GM23338 (cell line): ENCODE data around the gene JMJD1C. TPM values are rescaled to one million over a fixed set of nuclear protein-coding genes. Genes with fewer than 3 reads are reported as not detected.

Experiments
- ATAC-seq: fragments of 200-7000 bp; cut with Tn5 transposase; 3 replicates; pipeline ENCODE4 v1.9.1; 2020
- DNase-seq: peaks from one replicate; pipeline ENCODE4 v3.0.0-alpha.2; 2015; ENCODE audit warnings: low spot score
- H2AFZ ChIP-seq: fragments of 200-600 bp; sonication (generic); 2 replicates; pipeline ENCODE4 v1.8.0; 2016; ENCODE audit warnings: antibody characterized with exemption, mild to moderate bottlenecking, moderate library complexity
- H3F3A ChIP-seq: fragments of 200-600 bp; sonication (generic); replicated peaks from 2 replicates; pipeline ENCODE4 v1.8.0; 2017; ENCODE audit warnings: antibody characterized with exemption, mixed run types, low read depth
- H3K27ac ChIP-seq: fragments of 200-600 bp; sonication (generic); 2 replicates; pipeline ENCODE4 v1.6.1; 2016; ENCODE audit warnings: low read depth
- H3K27me3 ChIP-seq: fragments of 200-600 bp; sonication (generic); 2 replicates; pipeline ENCODE4 v1.8.0; 2016; ENCODE audit warnings: mild to moderate bottlenecking, mixed run types, moderate library complexity; ENCODE audit not compliant: insufficient read depth
- H3K36me3 ChIP-seq: fragments of 200-600 bp; sonication (generic); 2 replicates; pipeline ENCODE4 v1.8.0; 2016; ENCODE audit warnings: mild to moderate bottlenecking; ENCODE audit not compliant: insufficient read depth
- H3K4me1 ChIP-seq: fragments of 200-600 bp; sonication (generic); 2 replicates; pipeline ENCODE4 v1.8.0; 2016; ENCODE audit warnings: mild to moderate bottlenecking, moderate library complexity; ENCODE audit not compliant: insufficient read depth
- H3K4me2 ChIP-seq: fragments of 200-600 bp; sonication (generic); 2 replicates; pipeline ENCODE4 v1.7.1; 2017; ENCODE audit warnings: mixed run types
- H3K4me3 ChIP-seq: fragments of 200-600 bp; sonication (generic); 2 replicates; pipeline ENCODE4 v1.6.1; 2016; ENCODE audit warnings: mixed run types
- H3K79me2 ChIP-seq: fragments of 200-600 bp; sonication (generic); replicated peaks from 2 replicates; pipeline ENCODE4 v1.8.0; 2017; ENCODE audit warnings: mild to moderate bottlenecking; ENCODE audit not compliant: insufficient read depth
- H3K9me2 ChIP-seq: fragments of 200-600 bp; sonication (generic); 2 replicates; pipeline ENCODE4 v1.8.0; 2017; ENCODE audit not compliant: insufficient read depth
- H4K20me1 ChIP-seq: fragments of 200-600 bp; sonication (generic); replicated peaks from 2 replicates; pipeline ENCODE4 v1.8.0; 2017; ENCODE audit warnings: mild to moderate bottlenecking; ENCODE audit not compliant: insufficient read depth
- H3K27ac Mint-ChIP-seq: 2 replicates; pipeline ENCODE4 v1.8.0; 2020; ENCODE audit warnings: inconsistent platforms, mild to moderate bottlenecking, moderate library complexity, mixed read lengths
- H3K27me3 Mint-ChIP-seq: 3 replicates; pipeline ENCODE4 v1.8.0; 2022; ENCODE audit warnings: low read depth, mild to moderate bottlenecking, moderate library complexity, mixed read lengths, inconsistent platforms; ENCODE audit not compliant: insufficient read depth, poor library complexity
- H3K36me3 Mint-ChIP-seq: 3 replicates; pipeline ENCODE4 v1.8.0; 2021; ENCODE audit warnings: low read depth, mild to moderate bottlenecking, inconsistent platforms, moderate library complexity, mixed read lengths
- H3K4me1 Mint-ChIP-seq: 3 replicates; pipeline ENCODE4 v1.8.0; 2020; ENCODE audit warnings: mild to moderate bottlenecking, inconsistent platforms, mixed read lengths
- H3K4me3 Mint-ChIP-seq: 3 replicates; pipeline ENCODE4 v1.8.0; 2021; ENCODE audit warnings: moderate library complexity, mild to moderate bottlenecking, inconsistent platforms, mixed read lengths
- H3K9me3 Mint-ChIP-seq: 3 replicates; pipeline ENCODE4 v1.8.0; 2020; ENCODE audit warnings: moderate library complexity, mild to moderate bottlenecking, inconsistent platforms, mixed read lengths
- CREB1 ChIP-seq: fragments of 250-450 bp; sonication (Bioruptor Pico); IDR thresholded peaks from 2 replicates; pipeline ENCODE4 v1.5.0; 2020; ENCODE audit warnings: low read depth, mild to moderate bottlenecking, moderate library complexity
- CTCF ChIP-seq, 2 experiments: fragments of 200-600 bp in 1 of 2; sonication (generic) in 1 of 2; conservative IDR thresholded peaks; 2 replicates each; pipeline versions ENCODE4 v1.5.1 to v1.6.1; 2016 to 2017; ENCODE audit warnings: antibody characterized with exemption in 2 of 2, low read depth in 2 of 2, mild to moderate bottlenecking in 2 of 2, moderate library complexity in 1 of 2
- ETS1 ChIP-seq: IDR thresholded peaks from 2 replicates; pipeline ENCODE4 v1.6.1; 2016; ENCODE audit warnings: antibody characterized with exemption
- EZH2 ChIP-seq: fragments of 200-600 bp; sonication (generic); IDR thresholded peaks from one replicate; pipeline ENCODE4 v1.8.0; 2017; ENCODE audit warnings: antibody characterized with exemption, mild to moderate bottlenecking, low read depth; ENCODE audit not compliant: unreplicated experiment
- EZH2phosphoT487 ChIP-seq: fragments of 200-600 bp; sonication (generic); IDR thresholded peaks from one replicate; pipeline ENCODE4 v1.8.1; 2018; ENCODE audit warnings: antibody characterized with exemption; ENCODE audit not compliant: unreplicated experiment
- JUNB ChIP-seq: IDR thresholded peaks from one replicate; pipeline ENCODE4 v1.6.1; 2016; ENCODE audit warnings: antibody characterized with exemption; ENCODE audit not compliant: unreplicated experiment
- NANOG ChIP-seq: IDR thresholded peaks from 2 replicates; pipeline ENCODE4 v1.6.1; 2016; ENCODE audit warnings: antibody characterized with exemption, borderline replicate concordance
- POLR2AphosphoS5 ChIP-seq: IDR thresholded peaks from 2 replicates; pipeline ENCODE4 v1.6.1; 2016; ENCODE audit warnings: antibody characterized with exemption, low read depth
- REST ChIP-seq: IDR thresholded peaks from one replicate; pipeline ENCODE4 v1.6.1; 2018; ENCODE audit warnings: antibody characterized with exemption; ENCODE audit not compliant: unreplicated experiment
- STAT1 ChIP-seq: IDR thresholded peaks from one replicate; pipeline ENCODE4 v1.6.1; 2016; ENCODE audit warnings: antibody characterized with exemption; ENCODE audit not compliant: unreplicated experiment
- ZNF114 ChIP-seq: fragments of 250-450 bp; sonication (Bioruptor Pico); IDR thresholded peaks from 2 replicates; pipeline ENCODE4 v1.5.0; 2020; ENCODE audit warnings: mild to moderate bottlenecking, moderate library complexity
- ZNF331 ChIP-seq: fragments of 250-450 bp; sonication (Bioruptor Pico); IDR thresholded peaks from 2 replicates; pipeline ENCODE4 v1.5.0; 2020; ENCODE audit warnings: low read depth, mild to moderate bottlenecking, moderate library complexity
- ZNF462 ChIP-seq: fragments of 250-450 bp; sonication (Bioruptor Pico); IDR thresholded peaks from 2 replicates; pipeline ENCODE4 v1.5.0; 2020; ENCODE audit warnings: mild to moderate bottlenecking, moderate library complexity
- polyA plus RNA-seq: library from polyadenylated mRNA; unstranded; fragments of >200 nt; fragmentation: Nextera tagmentation; extraction: Ambion mirVana; gene quantifications from 2 replicates; pipeline ENCODE4 v1.2.1, GENCODE V29; 2016
- total RNA-seq: library from RNA; depleted of rRNA; stranded (reverse); fragments of >200 nt; shearing (Covaris generic); gene quantifications from 2 replicates; pipeline ENCODE4 v1.2.3, GENCODE V29; 2014

Gene JMJD1C
- total and polyA plus RNA-seq, 2 experiments from 2014 or later, result 333 to 435 TPM

GRCh38 chr10:63430999-63431356, 34.8 kb downstream of the JMJD1C start:
- Mint-ChIP-seq H3K36me3 (no peaks in the 10 kb centered on the region; the same call in 2 of the 3 replicates), H3K9me3 (no peaks in the 10 kb centered on the region), H3K4me3 (no peak overlapping the region), H3K4me1 (peaks cover 41% of the 10 kb centered on the region), H3K27me3 (peaks cover 2% of the 10 kb centered on the region), H3K27ac (no peak overlapping the region)
- Histone ChIP-seq H3K27me3 (no peaks in the 10 kb centered on the region), H2AFZ (no peak overlapping the region), H3K4me2 (no peak overlapping the region), H3K79me2 (peaks cover 97% of the 10 kb centered on the region), H3K4me3 (no peak overlapping the region), H3F3A (no peaks in the 10 kb centered on the region), H3K36me3 (no peaks in the 10 kb centered on the region), H3K4me1 (peaks cover 48% of the 10 kb centered on the region), H3K27ac (no peak overlapping the region), H3K9me2 (no peaks in the 10 kb centered on the region), H4K20me1 (no peaks in the 10 kb centered on the region; the same call in 1 of the 2 replicates)
- TF ChIP-seq EZH2phosphoT487 (no peak), REST (no peak), POLR2AphosphoS5 (no peak), CREB1 (CRISPR knock-in tag) (no peak), JUNB (no peak), ZNF462 (CRISPR knock-in tag) (no peak), ZNF114 (CRISPR knock-in tag) (no peak), STAT1 (no peak), ZNF331 (CRISPR knock-in tag) (no peak), EZH2 (no peak), ETS1 (no peak), NANOG (no peak), CTCF (conservative IDR thresholded peaks at IDR 0.05; ENCODE audit: low read depth in 2 of 2) (no peak)
- ATAC-seq, result no peak
- DNase-seq, result no peak
